CD14-positive monocyte (primary cell): ENCODE measurements around the gene ARRDC1. TPM values are rescaled to one million over a fixed set of nuclear protein-coding genes. Genes with fewer than 3 reads are reported as not detected.

ENCODE experiments used
- DNase-seq, 3 donors: peaks; one replicate each; pipeline ENCODE4 v3.0.0-alpha.2; 2011 to 2022
- H2AFZ ChIP-seq: 2 replicates; pipeline ENCODE4 v1.6.0; 2012; ENCODE audit warnings: mild to moderate bottlenecking, low read depth, low read length, inconsistent platforms; ENCODE audit not compliant: insufficient read depth, poor library complexity, severe bottlenecking
- H3K27ac ChIP-seq, 2 donors: 1 replicate in 1 of 2; 2 replicates in 1 of 2; pipeline ENCODE4 v1.5.1; 2012 to 2013; ENCODE audit warnings: low read length in 2 of 2, control low read depth in 1 of 2, inconsistent platforms in 1 of 2, low read depth in 1 of 2, mild to moderate bottlenecking in 1 of 2
- H3K27me3 ChIP-seq, 2 donors: one replicate each; pipeline versions ENCODE4 v1.6.0 to v1.6.1; 2011 to 2013; ENCODE audit warnings: low read length in 2 of 2; ENCODE audit not compliant: control insufficient read depth in 2 of 2, insufficient read depth in 2 of 2
- H3K36me3 ChIP-seq, 2 donors: replicated peaks in 1 of 2; 1 replicate in 1 of 2; 2 replicates in 1 of 2; pipeline versions ENCODE4 v1.5.1 to v1.6.1; 2012 to 2013; ENCODE audit warnings: low read length in 2 of 2, control low read depth in 1 of 2, inconsistent platforms in 1 of 2, mild to moderate bottlenecking in 1 of 2; ENCODE audit not compliant: insufficient read depth in 2 of 2, control insufficient read depth in 1 of 2
- H3K4me1 ChIP-seq, 2 donors: 1 replicate in 1 of 2; 2 replicates in 1 of 2; pipeline versions ENCODE4 v1.5.1 to v1.6.1; 2012 to 2013; ENCODE audit warnings: low read length in 2 of 2, control low read depth in 1 of 2, inconsistent platforms in 1 of 2, mild to moderate bottlenecking in 1 of 2, moderate library complexity in 1 of 2; ENCODE audit not compliant: insufficient read depth in 2 of 2, control insufficient read depth in 1 of 2
- H3K4me2 ChIP-seq: replicated peaks from 2 replicates; pipeline ENCODE3; 2012; ENCODE audit warnings: low read length, moderate library complexity, mild to moderate bottlenecking; ENCODE audit not compliant: poor library complexity, severe bottlenecking; ENCODE audit errors: extremely low read depth
- H3K4me3 ChIP-seq, 3 experiments: fragments of 200-600 bp in 1 of 3; sonication (generic) in 1 of 3; replicated peaks in 1 of 3; 1 replicate in 2 of 3; 2 replicates in 1 of 3; pipeline ENCODE4 v1.5.1; 2011 to 2013; ENCODE audit warnings: low read length in 3 of 3, mild to moderate bottlenecking in 3 of 3, control low read depth in 2 of 3, low read depth in 2 of 3, inconsistent platforms in 1 of 3, moderate library complexity in 1 of 3
- H3K79me2 ChIP-seq: 2 replicates; pipeline ENCODE4 v1.6.0; 2012; ENCODE audit warnings: mild to moderate bottlenecking, control low read depth, inconsistent platforms, low read length, moderate library complexity; ENCODE audit not compliant: insufficient read depth
- H3K9ac ChIP-seq: 2 replicates; pipeline ENCODE4 v1.6.0; 2017; ENCODE audit warnings: low read length, mild to moderate bottlenecking; ENCODE audit not compliant: insufficient read depth, poor library complexity, severe bottlenecking
- H3K9me3 ChIP-seq, 2 donors: replicated peaks in 1 of 2; 1 replicate in 1 of 2; 2 replicates in 1 of 2; pipeline versions ENCODE4 v1.5.1 to v1.6.1; 2012 to 2013; ENCODE audit warnings: low read length in 2 of 2, control low read depth in 1 of 2; ENCODE audit not compliant: control insufficient read depth in 1 of 2, insufficient read depth in 1 of 2
- H4K20me1 ChIP-seq: 2 replicates; pipeline ENCODE4 v1.6.0; 2012; ENCODE audit warnings: mild to moderate bottlenecking, low read length, control low read depth, moderate library complexity; ENCODE audit not compliant: insufficient read depth
- H3K27ac Mint-ChIP-seq, 7 donors: one replicate each; pipeline ENCODE4 v1.8.0; 2020; ENCODE audit warnings: mild to moderate bottlenecking in 7 of 7, mixed read lengths in 7 of 7, moderate library complexity in 6 of 7, inconsistent platforms in 2 of 7
- H3K27me3 Mint-ChIP-seq, 3 donors: one replicate each; pipeline ENCODE4 v1.8.0; 2021 to 2022; ENCODE audit warnings: low read depth in 3 of 3, mild to moderate bottlenecking in 3 of 3, mixed read lengths in 3 of 3, moderate library complexity in 3 of 3, inconsistent platforms in 1 of 3
- H3K36me3 Mint-ChIP-seq, 2 donors: one replicate each; pipeline ENCODE4 v1.8.0; 2020; ENCODE audit warnings: mixed read lengths in 2 of 2, inconsistent platforms in 1 of 2, mild to moderate bottlenecking in 1 of 2
- H3K4me1 Mint-ChIP-seq: one replicate; pipeline ENCODE4 v1.8.0; 2020; ENCODE audit warnings: mild to moderate bottlenecking, mixed read lengths
- H3K4me3 Mint-ChIP-seq, 2 donors: one replicate each; pipeline ENCODE4 v1.8.0; 2020; ENCODE audit warnings: mild to moderate bottlenecking in 2 of 2, mixed read lengths in 2 of 2, moderate library complexity in 1 of 2
- H3K9me3 Mint-ChIP-seq, 7 donors: one replicate each; pipeline ENCODE4 v1.8.0; 2020 to 2022; ENCODE audit warnings: mixed read lengths in 7 of 7, mild to moderate bottlenecking in 6 of 7, moderate library complexity in 6 of 7, inconsistent platforms in 2 of 7
- WGBS: methylation state at CpG from one replicate; pipeline ENCODE4 v1.1.5; 2013; ENCODE audit warnings: missing lambda C conversion rate; ENCODE audit not compliant: insufficient coverage; 5-methylcytosine and 5-hydroxymethylcytosine counted together
- intact Hi-C, 2 donors: fragments of 100-400 bp; cut with micrococcal nuclease; formaldehyde crosslinking; loops; one replicate each; pipeline versions ENCODE4 v1.15.0 to v1.15.1; 2023
- polyA plus RNA-seq, 3 donors: library from polyadenylated mRNA; depleted of rRNA in 1 of 3; unstranded in 2 of 3; stranded (reverse) in 1 of 3; fragments of 300-500 nt in 2 of 3; fragments of >200 nt in 1 of 3; fragmentation: Illumina TruSeq in 2 of 3; gene quantifications; 1 replicate in 2 of 3; 2 replicates in 1 of 3; pipeline ENCODE4 v1.2.3, GENCODE V29; 2012 to 2021
- TF ChIP-seq, protein P1 (sequence below): fragments of 200-600 bp; IDR thresholded peaks from one replicate; pipeline ENCODE4 v1.8.0; 2022; ENCODE audit warnings: antibody characterized with exemption, mild to moderate bottlenecking

The ARRDC1 gene
- polyA plus RNA-seq, 3 donors: 83.2 to 454 (median 87.6) TPM

DNA sequence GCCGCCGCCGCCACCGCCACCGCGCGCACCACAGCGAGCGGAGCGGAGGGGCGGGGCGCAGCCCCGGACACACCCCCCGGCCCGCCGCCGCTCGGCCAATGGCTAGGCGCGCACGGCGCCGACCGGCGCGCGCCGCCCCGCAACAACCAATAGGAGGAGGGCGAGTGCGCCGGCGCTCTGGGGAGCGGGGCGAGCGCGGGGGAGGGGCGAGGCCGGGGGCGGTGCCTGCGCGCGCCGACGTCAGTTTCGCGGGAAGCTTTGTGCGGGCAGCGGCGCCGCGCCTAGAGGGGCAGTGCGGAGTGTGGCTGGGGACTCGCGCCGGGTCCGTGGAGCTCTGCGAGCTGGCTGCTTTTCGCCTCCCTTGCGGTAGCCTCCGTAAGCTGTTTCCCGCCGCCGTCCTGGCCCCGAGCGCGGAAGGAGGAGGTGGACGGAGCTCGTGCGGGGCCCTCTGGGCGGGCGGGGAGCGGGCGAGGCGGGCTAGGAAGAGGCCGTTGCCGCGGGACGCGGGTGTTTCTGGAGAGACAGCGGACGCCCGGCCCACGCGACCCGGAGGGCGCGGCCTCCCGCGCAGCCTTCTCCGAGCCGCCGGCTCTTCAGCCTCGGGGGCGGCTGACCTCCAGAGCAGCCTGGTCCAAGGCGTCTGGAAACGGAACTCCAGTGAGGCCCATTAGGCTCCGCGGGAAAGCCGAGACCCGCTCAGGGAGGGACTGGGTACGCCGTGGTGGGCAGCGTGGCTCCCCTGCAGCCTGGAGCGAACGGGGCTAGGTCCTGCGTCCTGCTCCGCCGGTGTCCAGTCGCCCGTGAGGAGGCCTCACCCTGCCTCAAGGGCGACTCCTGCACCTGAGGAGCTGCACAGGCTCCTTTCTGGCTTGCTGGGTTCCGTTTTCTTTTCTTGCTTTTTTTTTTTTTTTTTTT lies 14.8 kb upstream of the ARRDC1 start, which contains the start of gene ZMYND19:
Gene ZMYND19, minus strand, starts transcription at position 44 of the 915 bp plus-strand sequence. CDS start 249 bp downstream, outside the sequence.
- Histone ChIP-seq H3K4me2 (peak within 1 kb of the TSS; percentile 99), H3K4me3 (peak within 1 kb of the TSS; percentile 49 to 87 (median 56)), H3K27ac (peak within 1 kb of the TSS in 1 of 2 donors; percentile 71), H3K4me1 (peaks cover 28 to 37% of the 10 kb centered on the region in 2 donors), H3K9me3 (no peaks in the 10 kb centered on the region), H2AFZ (peak within 1 kb of the TSS; percentile 94), H4K20me1 (peaks cover 8% of the 10 kb centered on the region), H3K27me3 (no peaks in the 10 kb centered on the region), H3K36me3 (peaks cover 19 to 25% of the 10 kb centered on the region in 2 donors), H3K9ac (peak within 1 kb of the TSS; percentile 72), H3K79me2 (peaks cover 16% of the 10 kb centered on the region)
- WGBS: under 1% methylated on average over 110 of the region's 113 CpGs
- intact Hi-C loops: loop anchor here in 1 of 2 donors (2.0 kb wide), 1 partner anchor 14 kb away; the partner anchor contains the start of gene ARRDC1
- Mint-ChIP-seq H3K4me1 (peaks cover 28% of the 10 kb centered on the region), H3K27me3 (peaks cover 0 to 4% (median 2%) of the 10 kb centered on the region in 3 donors), H3K27ac (peak within 1 kb of the TSS; percentile 81 to 96 (median 92)), H3K36me3 (peaks cover 26 to 33% of the 10 kb centered on the region in 2 donors), H3K9me3 (peaks cover 0 to 2% (median 0%) of the 10 kb centered on the region in 7 donors), H3K4me3 (peak within 1 kb of the TSS; percentile 96 to 100)
- peak; percentile 83 to 90 (median 86) for DNase-seq
- TF ChIP-seq, protein P1, sequence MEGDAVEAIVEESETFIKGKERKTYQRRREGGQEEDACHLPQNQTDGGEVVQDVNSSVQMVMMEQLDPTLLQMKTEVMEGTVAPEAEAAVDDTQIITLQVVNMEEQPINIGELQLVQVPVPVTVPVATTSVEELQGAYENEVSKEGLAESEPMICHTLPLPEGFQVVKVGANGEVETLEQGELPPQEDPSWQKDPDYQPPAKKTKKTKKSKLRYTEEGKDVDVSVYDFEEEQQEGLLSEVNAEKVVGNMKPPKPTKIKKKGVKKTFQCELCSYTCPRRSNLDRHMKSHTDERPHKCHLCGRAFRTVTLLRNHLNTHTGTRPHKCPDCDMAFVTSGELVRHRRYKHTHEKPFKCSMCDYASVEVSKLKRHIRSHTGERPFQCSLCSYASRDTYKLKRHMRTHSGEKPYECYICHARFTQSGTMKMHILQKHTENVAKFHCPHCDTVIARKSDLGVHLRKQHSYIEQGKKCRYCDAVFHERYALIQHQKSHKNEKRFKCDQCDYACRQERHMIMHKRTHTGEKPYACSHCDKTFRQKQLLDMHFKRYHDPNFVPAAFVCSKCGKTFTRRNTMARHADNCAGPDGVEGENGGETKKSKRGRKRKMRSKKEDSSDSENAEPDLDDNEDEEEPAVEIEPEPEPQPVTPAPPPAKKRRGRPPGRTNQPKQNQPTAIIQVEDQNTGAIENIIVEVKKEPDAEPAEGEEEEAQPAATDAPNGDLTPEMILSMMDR: no peak

- Mint-ChIP-seq H3K27me3 (peaks cover 2 to 4% (median 3%) of the 10 kb centered on the region in 3 donors), H3K9me3 (peaks cover 0 to 2% (median 0%) of the 10 kb centered on the region in 7 donors), H3K27ac (peak overlapping the region in 3 of 7 donors; percentile 10 to 57 (median 33)), H3K36me3 (peaks cover 7 to 13% of the 10 kb centered on the region in 2 donors), H3K4me3 (no peak overlapping the region), H3K4me1 (peaks cover 28% of the 10 kb centered on the region)
- Histone ChIP-seq H2AFZ (no peak overlapping the region), H3K27me3 (no peaks in the 10 kb centered on the region), H3K27ac (no peak overlapping the region), H3K36me3 (peaks cover 3 to 5% of the 10 kb centered on the region in 2 donors), H3K9me3 (no peaks in the 10 kb centered on the region), H4K20me1 (peaks cover 8% of the 10 kb centered on the region), H3K9ac (no peak overlapping the region), H3K79me2 (peaks cover 16% of the 10 kb centered on the region), H3K4me2 (peak overlapping the region; percentile 39), H3K4me3 (no peak overlapping the region), H3K4me1 (peaks cover 28 to 37% of the 10 kb centered on the region in 2 donors)
- peak in 1 of 3 donors; percentile 30 for DNase-seq
- 70% methylated on average over 3 of the region's 7 CpGs for WGBS
- intact Hi-C loops: no loop called here
- TF ChIP-seq, protein P1: no peak
These were observed 12.7 kb upstream of the ARRDC1 start for GRCh38 chr9:137592767-137593166.
